ENCODE results near the gene HSD17B3. TPM values are rescaled to one million over a fixed set of nuclear protein-coding genes. Genes with fewer than 3 reads are reported as not detected.

The HSD17B3 gene
- 1 to 10 TPM; 1.4 to 4.9 TPM for total RNA-seq

DNA sequence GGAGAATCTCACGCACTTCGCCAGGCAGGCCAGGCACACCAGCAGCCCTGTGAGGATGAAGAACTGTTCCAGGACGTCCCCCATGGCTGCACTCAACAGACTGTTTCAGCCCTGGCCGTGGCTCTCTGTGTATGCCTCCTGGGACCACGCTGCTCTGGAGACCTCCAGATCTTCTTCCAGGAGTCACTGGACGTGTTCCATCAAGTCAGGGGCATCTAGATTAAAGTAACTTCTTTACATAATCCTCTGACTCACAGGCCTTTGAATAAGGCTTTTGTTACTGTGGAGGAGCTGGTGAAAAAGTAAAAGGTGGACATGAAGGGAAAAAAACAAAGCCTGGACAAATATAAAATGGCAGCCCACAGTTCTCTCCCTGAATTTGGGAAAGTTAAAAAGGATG is at the start of gene HSD17B3:
Gene HSD17B3 (minus strand): TSS at position 156 of the 400 bp plus-strand sequence. CDS start 72 bp downstream, at position 84.
- no peaks in the 10 kb centered on the region for H3K27me3 ChIP-seq (replicated peaks; ENCODE audit: insufficient read depth)
- H3K4me1 ChIP-seq (ENCODE audit: control insufficient read depth in 1 of 2, low read depth in 2 of 2): no peaks in the 10 kb centered on the region
- DNase-seq (ENCODE audit: low spot score) (no peak), ATAC-seq (ENCODE audit: insufficient number of reproducible peaks, low FRiP score, low read depth) (no peak)
- no peak within 1 kb of the TSS for H3K4me3 ChIP-seq
- H3K9me3 ChIP-seq: no peaks in the 10 kb centered on the region
- H3K27ac ChIP-seq: no peak within 1 kb of the TSS
- TF ChIP-seq, protein P1, sequence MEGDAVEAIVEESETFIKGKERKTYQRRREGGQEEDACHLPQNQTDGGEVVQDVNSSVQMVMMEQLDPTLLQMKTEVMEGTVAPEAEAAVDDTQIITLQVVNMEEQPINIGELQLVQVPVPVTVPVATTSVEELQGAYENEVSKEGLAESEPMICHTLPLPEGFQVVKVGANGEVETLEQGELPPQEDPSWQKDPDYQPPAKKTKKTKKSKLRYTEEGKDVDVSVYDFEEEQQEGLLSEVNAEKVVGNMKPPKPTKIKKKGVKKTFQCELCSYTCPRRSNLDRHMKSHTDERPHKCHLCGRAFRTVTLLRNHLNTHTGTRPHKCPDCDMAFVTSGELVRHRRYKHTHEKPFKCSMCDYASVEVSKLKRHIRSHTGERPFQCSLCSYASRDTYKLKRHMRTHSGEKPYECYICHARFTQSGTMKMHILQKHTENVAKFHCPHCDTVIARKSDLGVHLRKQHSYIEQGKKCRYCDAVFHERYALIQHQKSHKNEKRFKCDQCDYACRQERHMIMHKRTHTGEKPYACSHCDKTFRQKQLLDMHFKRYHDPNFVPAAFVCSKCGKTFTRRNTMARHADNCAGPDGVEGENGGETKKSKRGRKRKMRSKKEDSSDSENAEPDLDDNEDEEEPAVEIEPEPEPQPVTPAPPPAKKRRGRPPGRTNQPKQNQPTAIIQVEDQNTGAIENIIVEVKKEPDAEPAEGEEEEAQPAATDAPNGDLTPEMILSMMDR (IDR thresholded peaks at IDR 0.05): no peak
- no peaks in the 10 kb centered on the region for H3K36me3 ChIP-seq

DNA sequence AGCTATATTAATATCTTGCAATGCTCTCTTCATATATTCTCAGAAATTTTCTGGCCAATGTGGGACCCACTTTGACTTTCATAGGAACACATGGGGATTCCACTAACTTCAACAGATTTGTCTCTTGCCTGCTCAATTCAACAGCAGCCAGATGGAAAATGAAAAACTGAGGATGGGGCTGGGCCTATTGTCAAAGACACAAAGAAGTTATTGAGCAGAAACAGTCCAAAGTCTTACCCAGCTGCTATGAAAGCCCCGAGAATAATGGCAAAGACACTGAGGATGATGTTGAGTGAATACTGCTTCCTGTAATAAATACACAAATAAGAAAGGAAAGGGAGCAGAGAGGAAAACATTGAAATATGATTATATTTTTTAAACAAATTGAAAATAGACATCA is 48.9 kb upstream of the HSD17B3 start:
- Histone ChIP-seq H3K27me3 (replicated peaks; ENCODE audit: insufficient read depth) (no peaks in the 10 kb centered on the region), H3K9me3 (no peaks in the 10 kb centered on the region), H3K36me3 (peaks cover 22% of the 10 kb centered on the region), H3K4me1 (ENCODE audit: control insufficient read depth in 1 of 2, low read depth in 2 of 2) (no peaks in the 10 kb centered on the region), H3K4me3 (no peak overlapping the region), H3K27ac (no peak overlapping the region)
- no peak for ATAC-seq (ENCODE audit: insufficient number of reproducible peaks, low FRiP score, low read depth)
- no peak for DNase-seq (ENCODE audit: low spot score)
- TF ChIP-seq, protein P1 (IDR thresholded peaks at IDR 0.05): no peak

DNA sequence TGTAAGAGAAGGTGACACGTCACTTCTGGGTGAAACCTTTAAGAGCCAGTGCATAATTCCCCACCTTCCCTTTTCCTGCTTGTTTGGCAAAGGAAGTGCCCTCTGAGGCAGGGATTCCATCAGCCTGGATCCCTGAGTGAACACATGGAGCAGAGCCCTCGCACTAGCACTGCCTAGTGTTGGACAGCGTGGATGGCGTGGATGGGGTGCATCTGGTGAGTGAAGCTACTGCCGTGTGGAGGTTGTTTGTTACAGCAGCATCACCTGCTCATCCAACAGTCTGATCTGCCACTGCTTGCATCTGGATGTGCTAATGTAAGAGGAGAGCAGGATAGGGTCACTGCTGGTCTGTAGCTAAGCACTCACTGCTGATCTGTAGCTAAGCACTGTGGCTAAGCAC is 46.3 kb upstream of the HSD17B3 start:
- Histone ChIP-seq H3K4me3 (no peak overlapping the region), H3K27ac (no peak overlapping the region), H3K4me1 (ENCODE audit: control insufficient read depth in 1 of 2, low read depth in 2 of 2) (peaks cover 0 to 11% of the 10 kb centered on the region in 2 donors), H3K27me3 (replicated peaks; ENCODE audit: insufficient read depth) (no peaks in the 10 kb centered on the region), H3K9me3 (no peaks in the 10 kb centered on the region), H3K36me3 (peaks cover 14% of the 10 kb centered on the region)
- DNase-seq (ENCODE audit: low spot score) (no peak), ATAC-seq (ENCODE audit: insufficient number of reproducible peaks, low FRiP score, low read depth) (no peak)
- TF ChIP-seq, protein P1 (IDR thresholded peaks at IDR 0.05): no peak

DNA sequence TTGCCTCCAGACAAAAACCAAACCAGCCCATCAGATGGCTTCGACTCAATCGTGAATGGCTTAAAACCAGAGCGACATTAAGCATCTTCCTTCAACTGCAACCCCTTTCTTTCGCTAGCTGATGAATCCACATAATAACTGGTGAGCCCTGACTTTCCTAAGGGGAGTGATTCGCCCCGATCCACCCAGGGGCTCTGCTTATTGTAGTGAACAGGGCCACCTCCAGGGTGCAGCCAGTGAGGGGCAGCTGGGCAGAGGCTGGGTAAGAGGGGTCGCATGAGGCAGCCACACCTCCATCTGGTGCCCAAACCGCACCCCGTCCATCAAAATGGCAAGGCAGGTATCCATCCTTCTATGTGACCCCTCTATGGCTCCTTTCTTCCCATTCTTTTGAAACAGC is 43.6 kb upstream of the HSD17B3 start:
- Histone ChIP-seq H3K9me3 (no peaks in the 10 kb centered on the region), H3K27me3 (replicated peaks; ENCODE audit: insufficient read depth) (no peaks in the 10 kb centered on the region), H3K27ac (peak overlapping the region in 1 of 2 donors; percentile 41), H3K4me3 (no peak overlapping the region), H3K36me3 (peaks cover 19% of the 10 kb centered on the region), H3K4me1 (ENCODE audit: control insufficient read depth in 1 of 2, low read depth in 2 of 2) (peaks cover 0 to 13% of the 10 kb centered on the region in 2 donors)
- TF ChIP-seq, protein P1 (IDR thresholded peaks at IDR 0.05): no peak
- ATAC-seq (ENCODE audit: insufficient number of reproducible peaks, low FRiP score, low read depth) (no peak), DNase-seq (ENCODE audit: low spot score) (no peak)

DNA sequence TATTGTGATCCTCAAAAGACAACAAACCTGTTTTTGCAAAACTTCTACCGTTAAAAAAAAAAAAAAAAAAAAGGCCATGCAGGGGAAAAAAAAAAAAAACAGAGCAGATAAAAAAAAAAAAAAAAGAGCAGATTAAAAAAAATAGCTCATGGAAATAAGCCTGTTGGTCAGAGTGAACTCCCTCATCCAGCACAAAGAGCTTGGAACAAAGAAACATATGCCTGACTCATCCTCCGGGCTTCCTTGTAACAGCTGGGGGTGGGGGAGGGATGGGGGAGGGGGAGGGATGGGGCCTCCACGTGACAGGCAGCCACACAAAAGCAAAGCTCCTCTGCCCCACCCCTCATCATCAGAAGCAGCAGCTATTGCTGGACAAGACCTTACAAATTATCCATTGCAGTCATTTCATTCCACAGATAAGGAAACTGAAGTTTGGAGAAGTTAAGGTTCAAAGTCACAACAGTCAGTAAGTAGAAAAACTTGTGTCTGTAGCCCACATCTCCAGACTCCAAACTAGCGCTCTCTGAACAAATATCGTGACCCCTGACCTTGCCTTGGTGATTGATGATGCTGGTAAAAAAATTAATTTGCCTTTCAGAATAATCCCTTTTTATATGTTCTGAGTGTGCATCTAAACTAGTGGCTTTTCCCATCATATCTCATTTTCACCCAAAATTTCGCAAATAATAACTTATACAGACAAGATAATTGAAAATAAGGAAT is 42.6 kb upstream of the HSD17B3 start:
- H3K27ac ChIP-seq: peak overlapping the region in 1 of 2 donors; percentile 41
- H3K27me3 ChIP-seq (replicated peaks; ENCODE audit: insufficient read depth): no peaks in the 10 kb centered on the region
- ATAC-seq (ENCODE audit: insufficient number of reproducible peaks, low FRiP score, low read depth) (no peak), DNase-seq (ENCODE audit: low spot score) (no peak)
- no peak overlapping the region for H3K4me3 ChIP-seq
- H3K36me3 ChIP-seq: peaks cover 19% of the 10 kb centered on the region
- TF ChIP-seq, protein P1 (IDR thresholded peaks at IDR 0.05): no peak
- peaks cover 0 to 13% of the 10 kb centered on the region in 2 donors for H3K4me1 ChIP-seq (ENCODE audit: control insufficient read depth in 1 of 2, low read depth in 2 of 2)
- no peaks in the 10 kb centered on the region for H3K9me3 ChIP-seq
